Right forelimb (tissue), 1 donor: Measurements from ENCODE around the gene MEIOB.
"Not testable (repeated sequence)": the region's sequence is repeated elsewhere in the genome, so short reads cannot be mapped to it uniquely, and the experiment has no call there.

Experiments
- DNase-seq: peaks from one replicate; pipeline ENCODE4 v3.0.0-alpha.2; 2018

Gene MEIOB, protein sequence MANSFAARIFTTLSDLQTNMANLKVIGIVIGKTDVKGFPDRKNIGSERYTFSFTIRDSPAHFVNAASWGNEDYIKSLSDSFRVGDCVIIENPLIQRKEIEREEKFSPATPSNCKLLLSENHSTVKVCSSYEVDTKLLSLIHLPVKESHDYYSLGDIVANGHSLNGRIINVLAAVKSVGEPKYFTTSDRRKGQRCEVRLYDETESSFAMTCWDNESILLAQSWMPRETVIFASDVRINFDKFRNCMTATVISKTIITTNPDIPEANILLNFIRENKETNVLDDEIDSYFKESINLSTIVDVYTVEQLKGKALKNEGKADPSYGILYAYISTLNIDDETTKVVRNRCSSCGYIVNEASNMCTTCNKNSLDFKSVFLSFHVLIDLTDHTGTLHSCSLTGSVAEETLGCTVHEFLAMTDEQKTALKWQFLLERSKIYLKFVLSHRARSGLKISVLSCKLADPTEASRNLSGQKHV

DNA sequence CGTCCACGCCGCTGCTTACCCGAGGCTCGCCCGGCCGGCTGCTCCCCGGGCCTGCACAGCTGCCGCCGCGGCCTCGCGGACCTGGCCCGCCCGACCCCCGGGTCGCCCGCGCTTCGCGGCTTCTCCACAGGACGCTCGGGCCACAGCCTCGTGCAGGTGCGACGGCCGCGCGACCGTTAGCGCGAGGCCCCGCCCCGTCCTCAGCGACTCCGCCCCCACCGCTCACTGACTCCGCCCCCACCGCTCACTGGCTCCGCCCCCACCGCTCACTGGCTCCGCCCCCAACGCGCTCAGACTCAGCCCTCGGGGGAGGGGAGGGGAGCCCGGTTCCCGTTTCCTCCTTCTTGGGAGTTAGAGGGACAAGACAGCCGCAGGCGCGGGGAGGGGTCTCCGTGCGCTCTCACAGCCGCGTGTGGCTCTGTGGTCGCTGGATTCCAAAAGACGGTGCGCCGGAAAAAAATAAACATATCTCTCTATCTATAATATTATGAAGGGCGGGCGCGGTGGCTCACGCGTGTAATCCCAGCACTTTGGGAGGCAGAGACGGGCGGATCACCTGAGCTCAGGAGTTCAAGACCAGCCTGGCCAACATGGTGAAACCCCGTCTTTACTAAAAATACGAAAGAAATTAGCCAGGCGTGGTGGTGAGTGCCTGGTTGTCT is at the start of gene MEIOB:
TSS of gene MEIOB (minus strand) at position 191 of the 662 bp plus-strand sequence. CDS start 3,989 bp downstream, outside the sequence.
- DNase-seq, result peak; percentile 56

DNA sequence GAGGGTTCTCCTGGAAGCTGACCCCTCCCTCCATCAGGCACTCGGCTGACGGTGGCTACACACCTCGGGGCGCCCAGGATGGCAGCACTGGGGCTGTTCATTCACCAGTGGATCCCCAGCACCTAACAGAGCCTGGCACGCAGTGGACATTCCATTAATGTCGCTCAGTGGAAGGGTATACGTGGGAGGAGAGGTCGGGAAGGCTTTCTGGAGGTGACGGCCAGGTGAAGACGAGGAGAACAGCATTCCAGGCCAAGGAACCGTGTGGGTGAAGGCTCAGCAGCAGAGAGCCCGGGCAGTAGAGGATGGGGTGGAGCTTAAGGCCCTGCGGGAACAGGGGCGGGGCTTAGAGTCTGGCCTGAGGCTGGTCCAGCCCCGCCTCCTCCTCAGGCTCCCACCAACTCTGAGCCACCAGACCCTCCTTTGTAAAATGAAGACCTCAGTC is 48.8 kb upstream of the MEIOB start:
- no peak for DNase-seq

DNA sequence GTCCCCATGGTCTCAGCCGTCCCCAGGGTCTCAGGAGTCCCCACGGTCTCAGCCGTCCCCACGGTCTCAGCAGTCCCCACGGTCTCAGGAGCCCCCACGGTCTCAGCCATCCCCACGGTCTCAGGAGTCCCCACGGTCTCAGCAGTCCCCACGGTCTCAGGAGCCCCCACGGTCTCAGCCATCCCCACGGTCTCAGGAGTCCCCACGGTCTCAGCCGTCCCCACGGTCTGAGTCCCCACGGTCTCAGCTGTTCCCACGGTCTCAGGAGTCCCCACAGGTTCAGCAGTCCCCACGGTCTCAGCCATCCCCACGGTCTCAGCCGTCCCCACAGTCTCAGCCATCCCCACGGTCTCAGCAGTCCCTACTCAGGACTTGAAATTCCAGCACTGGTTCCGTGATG is 48.2 kb upstream of the MEIOB start:
- DNase-seq, result not testable (repeated sequence)

DNA sequence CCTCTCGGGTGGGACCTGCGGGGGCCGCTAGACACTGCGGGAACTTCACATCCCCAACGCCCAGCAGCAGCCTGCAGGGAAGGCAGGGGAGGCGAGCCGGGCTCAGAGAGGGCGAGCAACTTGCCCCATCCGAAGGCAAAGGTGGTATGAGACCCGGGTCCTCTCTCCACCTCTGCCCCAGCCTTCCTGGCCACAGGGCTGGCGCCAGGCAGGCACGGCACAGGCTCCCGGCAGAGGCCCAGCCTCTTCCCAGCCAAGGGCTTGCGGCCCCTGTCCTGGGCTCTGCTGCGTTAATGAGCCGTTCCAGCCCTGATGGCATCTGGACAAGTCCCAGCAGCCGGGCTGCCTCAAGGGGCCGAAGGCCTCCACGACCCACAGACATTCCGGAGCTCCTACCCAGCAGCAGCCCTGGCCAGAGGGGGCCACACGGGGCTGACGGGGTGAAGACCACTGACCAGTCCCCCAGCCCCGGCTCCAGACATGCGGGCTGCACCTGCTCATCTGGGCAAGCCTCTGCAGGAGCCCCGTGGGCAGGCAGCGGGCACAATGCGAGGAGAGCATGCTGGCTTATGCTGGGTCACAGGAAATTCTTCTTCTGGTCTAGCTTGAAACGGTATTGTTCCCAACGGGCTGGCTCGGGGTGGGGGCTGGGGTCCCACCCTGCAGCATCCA is 47.5 kb upstream of the MEIOB start:
- DNase-seq, result no peak

DNA sequence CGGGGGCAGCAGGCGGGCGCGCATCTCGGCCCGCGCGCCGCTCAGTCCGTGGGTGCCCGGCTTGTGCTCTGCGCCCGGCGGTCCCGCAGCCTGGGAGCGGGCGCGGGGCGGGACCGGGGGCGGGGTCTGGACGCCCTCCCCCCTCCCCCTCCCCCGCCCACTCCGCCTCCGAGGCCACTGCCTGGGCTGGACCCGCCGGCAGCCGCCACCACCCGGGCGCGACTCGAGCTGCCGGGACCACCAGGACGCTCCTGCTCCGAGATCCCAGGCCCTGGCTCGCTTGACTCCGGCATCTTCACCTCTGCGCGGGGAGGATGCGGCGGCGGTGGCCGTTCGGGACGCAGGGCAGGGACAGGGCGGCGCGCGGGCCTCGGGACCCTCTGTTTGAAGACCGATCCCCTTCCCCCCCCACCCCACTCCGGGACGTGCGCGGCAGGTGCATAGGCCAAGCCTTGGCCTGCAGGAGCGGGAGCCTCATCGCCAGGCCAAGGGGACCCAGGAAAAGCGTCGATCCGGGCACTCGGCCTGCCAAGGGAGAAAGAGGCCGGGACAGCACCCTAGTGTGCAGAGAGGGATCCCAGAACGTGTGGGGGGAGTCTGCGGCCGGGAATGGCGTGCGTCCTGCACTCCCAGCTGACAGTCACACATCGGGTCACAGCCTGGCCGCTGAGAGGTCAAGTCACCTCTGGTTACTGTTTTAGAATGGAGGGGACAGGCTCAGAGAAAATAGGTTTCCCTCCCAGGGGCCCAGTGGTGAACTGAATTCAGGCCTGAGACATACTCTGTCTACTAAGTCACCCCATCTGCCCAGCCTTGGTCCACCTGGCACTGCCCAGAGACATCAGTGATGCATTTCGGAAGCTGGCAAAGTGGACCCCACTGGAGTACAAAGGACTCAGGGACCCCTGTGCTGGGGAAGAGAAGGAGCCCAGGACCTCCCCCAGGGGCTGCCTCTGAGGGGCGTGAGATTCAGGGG is 46.7 kb upstream of the MEIOB start, which contains the start of gene HS3ST6:
TSS of gene HS3ST6 (minus strand) at position 65 of the 976 bp plus-strand sequence. CDS start 92 bp downstream, outside the sequence.
- no peak for DNase-seq

DNA sequence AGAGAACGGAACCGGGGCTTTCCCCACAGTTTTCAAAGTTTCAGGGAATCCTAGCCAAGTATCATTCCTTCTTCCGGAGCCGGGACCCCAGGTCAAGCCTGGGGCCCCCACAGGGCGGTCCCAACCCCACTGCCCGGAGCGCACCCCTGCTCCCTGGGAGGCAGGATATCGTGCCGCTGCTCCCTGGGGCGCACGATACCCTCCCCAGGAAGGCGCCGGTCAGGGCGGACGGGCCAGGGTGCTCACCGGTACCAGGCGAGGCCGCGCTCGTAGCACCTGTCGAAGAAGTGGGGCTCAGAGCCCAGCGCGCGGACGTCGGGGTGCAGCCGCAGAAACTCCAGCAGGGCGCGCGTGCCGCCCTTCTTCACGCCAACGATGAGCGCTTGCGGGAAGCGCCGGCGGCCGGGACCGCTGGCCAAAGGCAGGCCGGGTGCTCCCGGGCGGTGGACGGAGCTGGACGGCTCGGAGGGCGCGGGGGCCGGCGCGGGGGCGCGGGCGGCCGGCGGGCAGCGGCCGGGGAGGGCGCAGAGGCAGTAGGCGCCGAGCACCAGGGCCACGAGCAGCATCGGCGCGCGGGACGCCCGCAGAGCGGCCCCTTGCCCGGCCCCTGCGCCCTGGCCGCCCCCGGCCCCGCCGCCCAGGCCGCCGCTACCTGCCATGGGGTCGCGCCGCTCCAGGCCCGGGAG is 45.8 kb upstream of the MEIOB start:
- no peak for DNase-seq

DNA sequence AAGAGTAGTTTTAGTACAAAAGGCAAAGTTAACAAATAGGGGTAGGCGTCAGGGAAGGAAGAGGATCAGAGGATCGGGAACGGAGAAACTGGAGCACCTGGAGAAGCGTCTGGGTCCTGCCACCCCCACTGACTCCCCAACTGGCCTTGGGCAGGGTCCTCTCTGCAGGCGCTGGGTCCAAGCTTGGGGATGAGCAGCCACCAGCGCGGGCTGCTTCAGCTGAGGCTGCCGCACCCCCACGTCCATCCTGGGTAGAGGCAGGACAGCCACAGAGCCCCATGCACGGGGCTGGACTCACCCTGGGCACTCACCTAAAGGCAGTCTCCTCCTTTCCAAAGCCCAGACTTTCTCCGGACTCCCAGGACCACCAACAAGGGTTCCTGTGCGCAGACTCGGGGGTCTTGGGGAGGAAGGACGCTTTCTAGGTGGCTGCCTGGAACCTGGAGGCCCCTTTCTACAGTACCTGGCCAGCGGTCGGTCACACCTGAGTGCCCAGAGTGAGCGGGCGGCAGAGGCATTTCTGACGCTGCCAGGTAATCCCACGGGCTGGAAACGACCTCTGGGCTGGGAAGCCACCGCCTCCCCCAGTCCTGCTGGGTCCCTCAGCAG is 45.2 kb upstream of the MEIOB start:
- DNase-seq, result no peak

DNA sequence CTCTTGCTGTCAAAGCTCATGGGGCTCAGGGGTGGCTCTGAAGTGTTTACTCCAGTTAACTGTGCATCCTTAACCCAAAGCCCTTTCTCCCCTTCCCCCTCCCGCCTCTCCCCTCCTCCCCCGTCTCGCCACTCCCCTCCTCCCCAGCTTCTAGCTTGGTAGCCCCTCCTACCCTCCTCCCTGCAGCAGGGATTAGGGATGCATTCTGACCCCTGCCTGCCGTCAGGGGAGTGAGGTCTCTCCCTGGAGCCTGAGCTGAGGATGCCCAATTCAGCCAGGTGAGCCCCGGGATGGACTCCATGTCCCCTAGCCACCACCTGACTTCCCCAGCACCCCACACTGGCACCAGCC is 44.7 kb upstream of the MEIOB start:
- no peak for DNase-seq

DNA sequence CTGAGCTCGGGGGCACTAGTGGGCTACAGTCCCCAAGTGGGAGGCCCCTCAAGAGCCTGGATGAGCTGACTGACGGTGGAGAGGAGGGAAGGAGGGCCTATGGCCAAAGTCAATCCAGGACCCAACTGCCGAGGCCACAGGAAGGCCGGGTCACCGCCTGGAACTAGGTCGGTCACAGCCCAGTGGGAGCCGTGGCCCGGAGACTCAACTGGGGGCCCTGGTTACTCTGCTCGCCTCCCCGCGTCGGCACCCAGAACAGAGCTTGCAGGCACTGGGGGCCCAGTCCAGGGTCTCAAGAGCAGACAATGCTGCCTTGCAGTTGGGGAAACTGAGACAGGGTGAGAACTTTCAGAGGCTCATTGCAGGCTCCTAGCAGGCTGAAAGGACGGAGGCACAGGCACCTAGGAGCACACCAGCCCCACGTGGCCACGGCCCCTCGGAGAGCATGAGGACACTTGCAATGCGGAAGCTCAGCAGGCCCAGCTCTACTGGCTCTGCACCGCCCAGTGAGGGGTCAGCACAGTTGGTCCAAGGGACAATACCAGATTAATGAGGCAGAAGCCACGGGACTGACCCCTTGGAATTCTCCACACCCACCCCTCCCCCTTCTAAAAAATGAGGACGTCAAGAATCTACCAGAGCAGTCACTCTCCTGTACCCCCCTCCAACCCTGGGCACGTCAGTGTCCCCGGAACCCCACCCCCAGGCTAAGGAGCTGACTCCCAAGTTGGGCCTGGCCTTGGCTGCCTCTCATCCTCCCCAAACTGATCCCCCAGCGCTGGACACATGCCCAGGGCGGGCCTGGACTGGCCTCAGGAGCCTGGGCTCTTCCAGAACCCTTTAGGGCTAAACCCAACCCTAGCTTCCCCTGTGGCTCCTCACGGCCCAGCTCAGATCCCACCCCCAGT is 44.0 kb upstream of the MEIOB start:
- no peak for DNase-seq

DNA sequence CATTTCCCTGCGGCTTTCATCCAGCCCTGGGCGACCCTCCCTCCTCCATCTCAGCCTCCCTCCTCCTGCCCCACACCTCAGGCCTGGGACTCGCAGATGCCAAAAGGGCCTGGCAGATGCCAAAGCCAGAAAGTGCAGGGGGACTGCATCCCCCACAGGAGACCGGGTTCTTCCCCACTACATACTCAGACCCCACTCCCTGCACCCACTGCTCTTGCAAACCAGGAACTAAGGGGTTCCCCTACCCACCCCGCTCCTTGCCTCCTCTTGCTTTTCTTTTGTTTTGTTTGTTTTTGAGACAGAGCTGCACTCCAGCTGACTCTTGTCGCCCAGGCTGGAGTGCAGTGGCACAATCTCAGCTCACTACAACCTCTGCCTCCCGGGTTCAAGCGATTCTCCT is 43.0 kb upstream of the MEIOB start:
- DNase-seq, result no peak

DNA sequence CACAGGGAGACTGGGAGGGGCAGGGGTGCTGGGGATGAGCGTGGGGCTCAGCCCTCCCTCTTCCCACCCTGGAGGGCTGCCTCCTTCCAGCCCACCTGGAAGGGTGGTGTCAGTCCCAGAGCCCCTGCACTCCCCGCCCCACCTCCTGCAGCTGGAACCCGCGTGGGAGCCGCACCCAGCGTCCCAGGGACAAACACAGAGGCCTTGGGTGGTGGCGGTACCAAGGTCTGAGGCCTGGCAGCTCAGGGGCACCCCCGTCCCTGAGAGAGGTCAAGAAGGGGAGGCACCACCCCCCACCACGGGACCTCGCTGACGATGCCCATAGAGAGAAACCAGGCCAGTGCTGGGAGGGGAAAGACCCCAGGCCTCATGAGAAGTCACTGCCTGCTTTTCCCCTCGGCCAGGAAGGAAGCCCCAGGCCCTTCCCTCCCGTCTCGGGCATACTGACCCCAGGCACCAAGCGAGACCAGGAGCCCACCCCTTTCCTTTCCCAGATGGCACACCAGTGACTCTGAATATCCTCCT is 42.2 kb upstream of the MEIOB start:
- DNase-seq, result no peak

DNA sequence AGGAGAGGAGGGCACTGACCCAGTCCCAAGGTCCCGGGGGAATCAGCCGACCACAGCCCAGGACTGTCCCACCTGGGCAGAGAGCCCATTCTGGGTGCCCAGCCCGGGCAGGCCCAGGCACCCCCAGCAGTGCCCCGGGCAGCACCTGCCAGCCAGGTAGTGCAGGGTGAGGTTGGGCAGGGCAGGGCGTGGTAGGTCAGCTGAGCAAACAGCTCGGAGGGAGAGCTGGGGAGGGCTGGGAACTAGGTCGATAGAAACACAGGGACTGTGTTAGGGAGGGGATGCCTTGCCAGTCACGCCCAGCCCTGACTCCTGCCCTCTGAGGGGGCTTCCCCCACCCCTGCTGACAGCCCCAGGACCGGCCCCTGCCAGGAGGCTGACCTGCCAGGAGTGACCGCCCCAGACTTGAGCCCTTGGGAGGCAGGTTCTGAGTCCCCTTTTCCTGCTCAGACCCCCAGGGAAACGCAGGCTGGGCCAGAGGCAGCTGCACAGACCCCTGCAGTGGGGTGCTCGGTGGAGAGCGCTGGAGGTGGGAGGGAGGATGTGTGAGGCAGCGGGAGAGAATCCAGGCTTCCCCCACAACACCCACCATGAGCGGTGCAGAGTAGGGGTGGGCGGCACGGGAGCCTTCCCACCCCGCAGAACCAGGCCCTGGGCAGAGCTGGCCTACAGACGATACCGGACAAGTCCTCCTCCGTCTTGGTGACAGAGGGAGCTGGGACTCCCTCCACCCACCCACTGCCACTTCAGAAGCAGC is 41.5 kb upstream of the MEIOB start:
- DNase-seq, result no peak

DNA sequence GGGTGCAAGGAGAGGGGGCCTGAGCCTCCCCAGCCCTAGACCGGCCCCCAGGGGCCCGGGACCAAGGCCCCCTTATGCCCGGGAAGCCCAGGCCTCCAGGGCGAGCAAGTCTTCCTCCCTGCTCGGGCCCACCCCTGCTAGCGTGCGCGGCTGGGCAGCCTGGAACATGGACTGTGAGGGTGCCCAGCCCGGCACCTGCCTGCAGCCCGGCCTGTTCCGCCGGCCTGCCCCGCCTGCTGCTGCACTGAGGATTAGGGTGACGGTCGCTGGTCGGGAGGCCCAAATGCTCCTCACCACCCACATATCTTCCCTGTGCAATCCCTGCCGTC is 40.2 kb upstream of the MEIOB start:
- DNase-seq, result no peak

DNA sequence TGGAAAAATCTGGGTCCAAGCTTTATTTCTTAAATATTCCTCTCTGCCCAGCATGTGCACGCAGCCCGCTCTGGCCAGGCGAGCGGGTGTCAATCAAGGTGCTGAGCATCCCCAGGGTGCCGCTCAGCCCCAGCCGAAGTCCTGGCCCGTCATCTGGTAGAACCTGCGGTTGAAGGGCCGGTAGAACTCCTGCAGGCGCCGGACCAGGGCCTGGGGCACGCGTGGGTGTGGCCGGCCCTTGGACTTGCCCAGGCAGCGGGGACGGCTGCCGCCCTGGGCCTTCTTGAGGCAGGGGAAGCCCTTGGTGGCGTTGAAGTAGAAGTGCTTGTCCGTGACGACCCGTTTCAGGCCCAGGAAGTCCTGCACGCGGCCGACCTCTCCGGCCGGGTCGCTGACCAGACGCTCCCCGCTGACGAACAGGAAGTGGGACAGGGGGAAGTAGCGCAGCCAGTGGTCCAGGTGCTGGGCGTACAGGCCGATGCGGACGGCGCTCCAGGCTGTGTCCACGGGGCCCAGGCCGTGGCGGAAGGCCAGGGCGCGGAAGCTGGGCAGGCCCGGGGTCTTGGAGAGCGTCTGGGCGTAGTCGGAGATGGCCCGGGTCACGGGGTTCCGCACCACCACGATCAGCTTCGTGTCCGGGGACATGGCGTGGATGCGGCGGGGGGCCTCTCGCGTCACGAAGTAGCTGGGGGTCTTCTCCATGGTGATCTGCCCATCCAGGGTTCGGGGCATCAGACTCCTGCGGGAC is 39.7 kb upstream of the MEIOB start:
- peak; percentile 37 for DNase-seq

DNA sequence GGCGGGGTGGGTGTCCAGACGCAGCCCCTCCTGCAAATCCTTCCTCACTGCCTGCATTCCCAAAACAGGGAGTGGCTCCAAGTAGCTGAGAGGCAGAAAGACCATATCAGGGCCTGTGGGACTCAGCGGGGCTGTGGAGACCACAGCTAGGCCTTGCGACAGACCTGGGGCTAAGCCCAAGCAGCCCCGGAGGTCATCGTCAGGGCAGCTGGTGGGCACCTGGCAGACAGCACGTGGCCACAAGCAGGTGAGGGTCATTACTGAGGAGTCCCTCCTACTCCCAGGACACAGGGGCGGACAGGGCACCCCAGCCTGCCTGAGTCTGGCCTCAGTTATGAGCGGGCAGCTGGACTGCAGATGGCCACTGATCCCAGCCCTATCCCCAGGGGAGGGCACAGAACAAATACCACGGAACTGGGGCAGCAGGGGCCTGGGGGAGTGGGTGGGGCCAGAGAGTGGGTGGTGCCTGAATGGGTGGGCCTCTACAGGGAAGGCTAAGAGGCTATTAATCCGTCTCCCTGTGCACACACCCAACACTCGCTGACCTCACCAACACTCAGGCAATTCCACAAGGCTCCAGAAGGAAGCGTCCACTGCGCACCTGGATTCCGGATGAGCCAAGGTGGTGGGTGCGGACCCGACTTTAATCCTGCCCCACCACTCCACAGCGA is 37.7 kb upstream of the MEIOB start:
- no peak for DNase-seq

DNA sequence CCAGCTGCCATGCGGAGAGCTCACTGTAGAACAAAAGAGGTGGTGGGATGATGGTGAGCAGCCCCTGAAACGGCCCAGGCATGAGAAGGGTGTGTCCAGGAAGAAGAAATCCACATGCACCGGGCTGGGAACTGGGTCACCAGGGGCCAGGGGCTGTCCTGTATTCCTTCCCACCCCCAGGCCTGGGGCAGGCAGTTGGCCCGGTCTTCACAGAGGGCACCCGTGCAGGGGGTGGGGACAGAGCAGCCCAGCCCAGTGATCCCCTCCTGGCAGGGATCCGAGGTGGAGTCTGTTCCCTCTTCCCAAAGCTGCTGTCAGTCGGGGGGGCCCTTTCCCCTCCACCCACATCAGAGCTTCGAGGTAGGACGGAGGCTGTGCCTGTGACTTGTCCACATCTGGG is 37.0 kb upstream of the MEIOB start:
- DNase-seq, result no peak

DNA sequence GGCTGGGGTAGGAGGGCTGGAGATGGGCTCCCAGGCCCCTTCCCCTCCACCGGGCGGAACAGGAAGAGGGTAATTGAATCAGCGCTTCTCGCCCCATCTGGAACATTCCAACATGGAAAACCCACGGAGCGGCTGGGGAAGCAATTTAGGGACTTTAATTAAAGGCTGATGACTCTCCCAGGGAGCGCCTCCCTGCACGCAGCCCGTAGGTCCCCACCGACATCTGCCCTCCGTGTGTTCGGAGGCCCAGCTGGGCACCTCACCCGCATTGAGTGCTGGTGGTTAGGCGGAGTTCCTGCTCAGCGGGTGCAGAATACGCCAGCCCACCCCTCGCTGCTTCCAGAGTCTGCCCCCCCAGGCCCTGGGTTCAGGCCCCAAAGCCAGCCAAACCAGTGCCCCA is 36.2 kb upstream of the MEIOB start:
- DNase-seq, result no peak
